ENCODE data around the gene LRPAP1. TPM values are rescaled to one million over a fixed set of nuclear protein-coding genes. Genes with fewer than 3 reads are reported as not detected.
"Not testable (repeated sequence)": the region's sequence is repeated elsewhere in the genome, so short reads cannot be mapped to it uniquely, and the experiment has no call there.

Gene LRPAP1
- total RNA-seq, 1 experiment from 2014 or later: 126 TPM

DNA sequence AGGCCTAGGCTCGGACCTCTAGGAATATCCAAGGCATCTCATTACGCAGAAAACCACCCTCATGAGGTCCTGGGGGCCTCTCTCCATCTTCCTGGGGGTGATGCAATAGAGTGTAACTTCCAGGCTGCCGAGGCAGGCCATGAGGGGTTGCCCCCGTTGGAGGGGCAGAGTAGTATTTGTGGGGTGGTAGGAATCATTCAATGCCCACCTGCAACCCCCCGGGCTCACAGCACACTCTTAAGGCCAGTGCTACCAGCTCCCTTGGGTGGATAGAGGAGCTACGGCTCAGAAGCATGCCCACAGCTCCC lies 17.4 kb upstream of the LRPAP1 start:
- H3K4me2 ChIP-seq; H3K9me3 ChIP-seq (ENCODE audit: insufficient read depth, low read depth); POLR2A ChIA-PET (ENCODE audit: unreplicated experiment); H3K36me3 ChIP-seq (ENCODE audit: low read depth); H3K27ac ChIP-seq; BruUV-seq (replicated peaks); H3F3A ChIP-seq (ENCODE audit: insufficient read depth, low read depth); H3K27me3 ChIP-seq (ENCODE audit: insufficient read depth, low read depth); H2AFZ ChIP-seq; CTCF ChIA-PET; DNase-seq; H3K4me1 ChIP-seq (replicated peaks; ENCODE audit: insufficient read depth); H3K4me3 ChIP-seq; intact Hi-C loops (cut with micrococcal nuclease; ENCODE audit: unreplicated experiment); H3K79me2 ChIP-seq (ENCODE audit: low read depth); H3K9me2 ChIP-seq (ENCODE audit: insufficient read depth); H4K20me1 ChIP-seq (ENCODE audit: insufficient read depth): not testable (repeated sequence)

DNA sequence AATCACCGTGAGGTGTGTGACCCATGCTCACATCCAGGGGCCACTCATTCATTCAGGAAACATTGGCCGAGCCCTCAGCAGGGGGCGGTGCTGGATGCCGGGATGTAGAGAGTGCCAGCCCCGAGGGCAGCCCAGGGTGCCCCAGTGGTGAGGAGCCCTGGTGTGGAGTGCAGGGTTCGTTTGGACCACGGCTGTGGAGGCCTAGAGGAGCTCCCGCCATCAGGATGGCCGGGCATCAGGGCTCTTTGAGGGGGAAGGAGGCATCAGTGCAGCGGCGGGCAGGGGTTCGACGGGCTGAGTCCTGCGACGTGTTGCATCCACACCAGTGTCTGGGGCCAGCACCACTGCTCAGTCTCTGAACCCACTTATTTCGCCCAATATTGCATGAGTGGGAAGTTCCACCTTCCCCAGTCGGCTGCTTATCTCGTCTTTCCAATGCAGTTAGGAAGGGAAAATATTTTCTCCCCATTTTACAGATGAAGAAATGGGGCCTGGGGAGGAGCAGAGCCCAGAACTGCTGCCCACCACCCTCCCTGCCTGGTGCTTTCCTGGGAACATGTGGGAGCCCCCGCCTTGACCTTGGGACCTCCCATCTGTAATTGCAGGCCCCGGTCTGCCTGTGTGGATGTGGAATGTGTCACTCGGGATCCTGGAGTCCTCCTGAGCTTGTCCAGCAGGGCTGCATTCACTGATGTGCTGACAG lies 16.9 kb upstream of the LRPAP1 start:
- H2AFZ ChIP-seq; CTCF ChIA-PET; H3K9me3 ChIP-seq (ENCODE audit: insufficient read depth, low read depth); H3K27ac ChIP-seq; H4K20me1 ChIP-seq (ENCODE audit: insufficient read depth); H3F3A ChIP-seq (ENCODE audit: insufficient read depth, low read depth); H3K9me2 ChIP-seq (ENCODE audit: insufficient read depth); H3K4me2 ChIP-seq; POLR2A ChIA-PET (ENCODE audit: unreplicated experiment); H3K36me3 ChIP-seq (ENCODE audit: low read depth); intact Hi-C loops (cut with micrococcal nuclease; ENCODE audit: unreplicated experiment); H3K27me3 ChIP-seq (ENCODE audit: insufficient read depth, low read depth); DNase-seq; BruUV-seq (replicated peaks); H3K79me2 ChIP-seq (ENCODE audit: low read depth); H3K4me1 ChIP-seq (replicated peaks; ENCODE audit: insufficient read depth); H3K4me3 ChIP-seq: not testable (repeated sequence)

DNA sequence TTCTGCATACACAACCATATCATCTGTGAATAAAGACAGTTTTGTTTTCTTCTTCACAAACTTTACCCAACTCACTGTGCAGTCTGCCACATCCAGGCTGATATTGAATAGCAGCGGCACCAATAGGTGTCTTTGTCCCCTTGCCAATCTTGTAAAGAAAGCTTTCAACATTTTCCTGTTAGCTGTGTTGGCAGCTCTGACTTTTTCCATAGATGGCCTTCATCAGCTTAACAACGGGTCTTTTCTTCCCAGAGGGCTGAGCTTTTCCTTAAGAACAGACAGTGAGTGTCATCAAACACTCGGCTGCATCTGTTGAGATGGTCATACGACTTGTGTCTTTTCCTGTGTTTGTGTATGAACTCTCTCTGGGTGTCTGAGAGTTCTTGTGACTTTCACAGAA lies 14.5 kb upstream of the LRPAP1 start:
- H4K20me1 ChIP-seq (ENCODE audit: insufficient read depth); H2AFZ ChIP-seq; H3K27me3 ChIP-seq (ENCODE audit: insufficient read depth, low read depth); H3K9me3 ChIP-seq (ENCODE audit: insufficient read depth, low read depth); DNase-seq; H3F3A ChIP-seq (ENCODE audit: insufficient read depth, low read depth); BruUV-seq (replicated peaks); H3K4me1 ChIP-seq (replicated peaks; ENCODE audit: insufficient read depth); CTCF ChIA-PET; H3K4me3 ChIP-seq; H3K9me2 ChIP-seq (ENCODE audit: insufficient read depth); H3K36me3 ChIP-seq (ENCODE audit: low read depth); H3K79me2 ChIP-seq (ENCODE audit: low read depth); intact Hi-C loops (cut with micrococcal nuclease; ENCODE audit: unreplicated experiment); H3K27ac ChIP-seq; H3K4me2 ChIP-seq; POLR2A ChIA-PET (ENCODE audit: unreplicated experiment): not testable (repeated sequence)

DNA sequence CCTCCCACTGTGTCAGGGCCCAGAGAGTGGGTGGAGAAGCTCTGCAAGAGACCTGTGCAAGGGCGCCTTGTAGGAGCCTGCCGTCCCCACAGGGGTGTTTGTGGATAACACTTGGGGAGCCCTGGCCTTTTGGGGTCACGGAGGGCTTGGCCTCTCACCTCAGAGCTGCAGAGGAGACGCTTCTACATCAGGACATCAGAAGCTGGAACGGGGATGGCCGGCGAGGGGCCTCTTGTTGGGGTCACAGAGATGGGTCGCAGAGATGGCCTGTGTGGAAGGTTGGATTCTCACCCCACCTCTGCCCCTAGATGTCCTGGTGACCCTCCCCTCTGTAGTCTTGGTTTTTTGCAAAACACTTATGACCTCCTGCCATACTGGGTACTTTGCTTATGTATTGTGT lies 13.1 kb upstream of the LRPAP1 start:
- H3K4me2 ChIP-seq; H3K9me3 ChIP-seq (ENCODE audit: insufficient read depth, low read depth); CTCF ChIA-PET; H2AFZ ChIP-seq; H3K4me1 ChIP-seq (replicated peaks; ENCODE audit: insufficient read depth); POLR2A ChIA-PET (ENCODE audit: unreplicated experiment); BruUV-seq (replicated peaks); intact Hi-C loops (cut with micrococcal nuclease; ENCODE audit: unreplicated experiment); H3K27me3 ChIP-seq (ENCODE audit: insufficient read depth, low read depth); H4K20me1 ChIP-seq (ENCODE audit: insufficient read depth); H3K9me2 ChIP-seq (ENCODE audit: insufficient read depth); H3K79me2 ChIP-seq (ENCODE audit: low read depth); DNase-seq; H3K36me3 ChIP-seq (ENCODE audit: low read depth); H3K4me3 ChIP-seq; H3K27ac ChIP-seq; H3F3A ChIP-seq (ENCODE audit: insufficient read depth, low read depth): not testable (repeated sequence)

DNA sequence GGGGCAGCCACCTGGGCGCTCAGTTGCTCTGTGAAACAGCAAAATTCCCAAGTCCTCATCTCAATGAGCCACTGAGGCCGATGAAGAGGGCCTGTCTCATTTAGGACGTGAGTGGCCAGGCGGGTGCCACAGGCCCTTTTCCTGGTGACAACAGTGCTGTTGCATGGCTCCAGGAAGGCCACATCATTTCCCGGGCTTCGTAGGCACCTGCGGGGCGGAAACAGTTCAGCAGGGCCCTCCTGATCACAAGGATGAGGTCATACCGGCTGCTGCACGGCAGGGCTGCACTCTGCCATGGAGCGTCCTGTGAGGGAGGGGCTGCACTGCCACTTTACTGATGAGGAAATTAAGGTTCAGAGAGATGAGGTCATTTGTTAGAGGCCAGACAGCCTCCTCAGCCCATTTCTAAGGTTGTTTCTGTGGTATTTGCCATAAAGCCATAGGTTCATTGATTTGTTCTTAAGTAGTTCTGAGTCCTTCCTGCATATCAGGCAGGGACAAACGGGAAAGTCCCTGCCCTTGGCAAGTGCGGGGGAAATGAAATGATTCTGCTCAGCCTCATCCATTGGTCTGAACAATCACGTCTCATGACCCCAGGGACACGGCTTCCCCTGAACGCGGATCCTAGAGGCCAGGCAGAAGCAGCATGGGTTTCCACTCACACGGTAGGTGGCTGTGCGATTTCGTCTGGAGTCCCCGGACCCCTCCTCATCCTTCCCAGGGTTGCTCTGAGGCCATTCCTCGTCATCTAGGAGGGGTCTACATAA lies 12.2 kb upstream of the LRPAP1 start:
- H3K27me3 ChIP-seq (ENCODE audit: insufficient read depth, low read depth); H3K4me3 ChIP-seq; BruUV-seq (replicated peaks); H3F3A ChIP-seq (ENCODE audit: insufficient read depth, low read depth); H3K79me2 ChIP-seq (ENCODE audit: low read depth); H3K36me3 ChIP-seq (ENCODE audit: low read depth); H4K20me1 ChIP-seq (ENCODE audit: insufficient read depth); H3K4me2 ChIP-seq; H3K27ac ChIP-seq; H3K9me3 ChIP-seq (ENCODE audit: insufficient read depth, low read depth); CTCF ChIA-PET; H3K4me1 ChIP-seq (replicated peaks; ENCODE audit: insufficient read depth); POLR2A ChIA-PET (ENCODE audit: unreplicated experiment); H2AFZ ChIP-seq; intact Hi-C loops (cut with micrococcal nuclease; ENCODE audit: unreplicated experiment); DNase-seq; H3K9me2 ChIP-seq (ENCODE audit: insufficient read depth): not testable (repeated sequence)

DNA sequence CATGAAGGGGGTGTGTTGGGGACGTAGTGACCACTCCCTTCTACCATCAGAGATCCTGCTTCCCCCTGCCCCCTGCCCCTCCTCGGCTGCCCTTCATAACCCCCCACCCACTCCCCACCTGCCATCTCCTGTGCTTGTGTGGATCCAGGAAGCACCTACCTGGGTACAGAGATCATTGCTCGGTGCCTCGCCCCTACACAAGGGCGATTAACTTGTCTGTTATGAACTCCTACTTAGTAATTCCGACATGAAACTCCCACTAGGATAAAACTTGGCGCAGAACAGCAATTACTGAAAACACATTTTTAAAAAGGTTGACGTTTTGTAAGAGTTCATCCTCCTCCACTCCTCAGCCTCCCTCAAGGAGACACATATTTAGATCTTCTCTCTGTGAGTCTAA lies 11.2 kb upstream of the LRPAP1 start:
- CTCF ChIA-PET; H3K9me2 ChIP-seq (ENCODE audit: insufficient read depth); POLR2A ChIA-PET (ENCODE audit: unreplicated experiment); H3K9me3 ChIP-seq (ENCODE audit: insufficient read depth, low read depth); H3K79me2 ChIP-seq (ENCODE audit: low read depth); H2AFZ ChIP-seq; H3K27me3 ChIP-seq (ENCODE audit: insufficient read depth, low read depth); H4K20me1 ChIP-seq (ENCODE audit: insufficient read depth); DNase-seq; H3F3A ChIP-seq (ENCODE audit: insufficient read depth, low read depth); H3K27ac ChIP-seq; H3K4me2 ChIP-seq; BruUV-seq (replicated peaks); H3K4me1 ChIP-seq (replicated peaks; ENCODE audit: insufficient read depth); intact Hi-C loops (cut with micrococcal nuclease; ENCODE audit: unreplicated experiment); H3K4me3 ChIP-seq; H3K36me3 ChIP-seq (ENCODE audit: low read depth): not testable (repeated sequence)

DNA sequence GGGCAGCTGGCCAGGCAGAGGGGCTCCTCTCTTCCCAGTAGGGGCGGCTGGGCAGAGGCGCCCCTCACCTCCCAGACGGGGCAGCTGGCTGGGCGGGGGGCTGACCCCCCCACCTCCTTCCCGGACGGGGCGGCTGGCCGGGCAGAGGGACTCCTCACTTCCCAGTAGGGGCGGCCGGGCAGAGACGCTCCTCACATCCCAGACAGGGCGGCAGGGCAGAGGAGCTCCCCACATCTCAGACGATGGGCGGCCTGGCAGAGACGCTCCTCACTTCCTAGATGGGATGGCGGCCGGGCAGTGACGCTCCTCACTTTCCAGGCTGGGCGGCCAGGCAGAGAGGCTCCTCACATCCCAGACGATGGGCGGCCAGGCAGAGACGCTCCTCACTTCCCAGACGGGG lies 6.7 kb upstream of the LRPAP1 start:
- H3K9me2 ChIP-seq (ENCODE audit: insufficient read depth); intact Hi-C loops (cut with micrococcal nuclease; ENCODE audit: unreplicated experiment); H3K36me3 ChIP-seq (ENCODE audit: low read depth); H3K4me1 ChIP-seq (replicated peaks; ENCODE audit: insufficient read depth); POLR2A ChIA-PET (ENCODE audit: unreplicated experiment); H3K27ac ChIP-seq; H3K27me3 ChIP-seq (ENCODE audit: insufficient read depth, low read depth); CTCF ChIA-PET; H4K20me1 ChIP-seq (ENCODE audit: insufficient read depth); H3K9me3 ChIP-seq (ENCODE audit: insufficient read depth, low read depth); H3K79me2 ChIP-seq (ENCODE audit: low read depth); H2AFZ ChIP-seq; H3K4me2 ChIP-seq; H3K4me3 ChIP-seq; BruUV-seq (replicated peaks); H3F3A ChIP-seq (ENCODE audit: insufficient read depth, low read depth); DNase-seq: not testable (repeated sequence)

Measured in PC-9 (cell line).